IMR-90 (cell line): ENCODE results near the gene BCL7A. TPM values are rescaled to one million over a fixed set of nuclear protein-coding genes. Genes with fewer than 3 reads are reported as not detected.
A peak's percentile ranks its signal among the peaks of the same experiment; 100 is the strongest.

Experiments
- ATAC-seq: fragments of 200-7000 bp; cut with Tn5 transposase; 2 replicates; pipeline ENCODE4 v1.9.1; 2020; ENCODE audit warnings: low read depth, mild to moderate bottlenecking, moderate library complexity
- BruUV-seq: library from RNA; stranded (reverse); fragments of 400-500 nt; replicated peaks from 2 replicates; lab custom pipeline; 2021; lab: Mats Ljungman, UMichigan
- CTCF ChIA-PET: fragments of 300-600 bp; formaldehyde crosslinking; extraction: SDS; loops from one replicate; lab custom pipeline; 2021; ENCODE audit warnings: antibody characterized with exemption; lab: Yijun Ruan, JAX
- POLR2A ChIA-PET: fragments of 300-600 bp; sonication (Branson Sonifier 250); formaldehyde crosslinking; loops from one replicate; lab custom pipeline; 2022; ENCODE audit warnings: antibody characterized with exemption; ENCODE audit not compliant: unreplicated experiment; lab: Charles Lee
- DNase-seq: peaks from one replicate; pipeline ENCODE4 v3.0.0; 2013
- H2AFZ ChIP-seq: replicated peaks from 2 replicates; pipeline ENCODE3; 2013; ENCODE audit warnings: low read length, mild to moderate bottlenecking; ENCODE audit not compliant: poor library complexity
- H2AK5ac ChIP-seq: 2 replicates; pipeline ENCODE4 v1.6.1; 2013; ENCODE audit warnings: low read depth, low read length, inconsistent platforms
- H2AK9ac ChIP-seq: replicated peaks from 2 replicates; pipeline ENCODE3; 2013; ENCODE audit warnings: mild to moderate bottlenecking, low read depth, low read length, moderate library complexity; ENCODE audit not compliant: poor library complexity
- H2BK120ac ChIP-seq: 2 replicates; pipeline ENCODE4 v1.6.1; 2013; ENCODE audit warnings: low read depth, low read length, inconsistent platforms
- H2BK15ac ChIP-seq: 3 replicates; pipeline ENCODE4 v1.6.1; 2013; ENCODE audit warnings: low read depth, low read length, inconsistent platforms
- H2BK20ac ChIP-seq: 2 replicates; pipeline ENCODE4 v1.6.1; 2013; ENCODE audit warnings: low read depth, mild to moderate bottlenecking, inconsistent platforms, low read length, moderate library complexity
- H2BK5ac ChIP-seq: 2 replicates; pipeline ENCODE4 v1.6.1; 2013; ENCODE audit warnings: mild to moderate bottlenecking, low read depth, low read length, inconsistent platforms; ENCODE audit not compliant: poor library complexity, severe bottlenecking
- H3K14ac ChIP-seq: replicated peaks from 2 replicates; pipeline ENCODE4 v1.6.1; 2013; ENCODE audit warnings: low read depth, low read length, inconsistent platforms
- H3K18ac ChIP-seq: 2 replicates; pipeline ENCODE4 v1.6.1; 2013; ENCODE audit warnings: low read depth, low read length, control low read depth
- H3K23ac ChIP-seq: 2 replicates; pipeline ENCODE4 v1.6.1; 2013; ENCODE audit warnings: low read depth, low read length, inconsistent platforms
- H3K27ac ChIP-seq: 2 replicates; pipeline ENCODE4 v1.5.1; 2013; ENCODE audit warnings: mild to moderate bottlenecking, control low read depth, low read length; ENCODE audit not compliant: insufficient read depth
- H3K27me3 ChIP-seq: 2 replicates; pipeline ENCODE4 v1.6.1; 2013; ENCODE audit warnings: low read length; ENCODE audit not compliant: control insufficient read depth, insufficient read depth
- H3K36me3 ChIP-seq: 2 replicates; pipeline ENCODE4 v1.6.1; 2013; ENCODE audit warnings: low read length, mixed read lengths; ENCODE audit not compliant: control insufficient read depth, insufficient read depth
- H3K4ac ChIP-seq: 2 replicates; pipeline ENCODE4 v1.6.1; 2013; ENCODE audit warnings: low read depth, low read length, inconsistent platforms
- H3K4me1 ChIP-seq: 2 replicates; pipeline ENCODE4 v1.6.1; 2013; ENCODE audit warnings: low read length, mixed read lengths; ENCODE audit not compliant: control insufficient read depth, insufficient read depth
- H3K4me2 ChIP-seq: 2 replicates; pipeline ENCODE4 v1.6.1; 2013; ENCODE audit warnings: low read depth, mild to moderate bottlenecking, control low read depth, low read length, moderate library complexity
- H3K4me3 ChIP-seq: 2 replicates; pipeline ENCODE4 v1.5.1; 2013; ENCODE audit warnings: low read depth, mild to moderate bottlenecking, control low read depth, low read length, moderate library complexity; ENCODE audit not compliant: insufficient read depth
- H3K56ac ChIP-seq: 2 replicates; pipeline ENCODE4 v1.6.1; 2013; ENCODE audit warnings: low read length, inconsistent platforms; ENCODE audit not compliant: insufficient read depth; ENCODE audit errors: extremely low read depth
- H3K79me1 ChIP-seq, 2 experiments: 2 replicates each; pipeline ENCODE4 v1.6.1; 2013; ENCODE audit warnings: low read length in 2 of 2, inconsistent platforms in 1 of 2, low read depth in 1 of 2
- H3K9ac ChIP-seq: 2 replicates; pipeline ENCODE4 v1.6.1; 2013; ENCODE audit warnings: low read depth, low read length, control low read depth
- H3K9me1 ChIP-seq: 2 replicates; pipeline ENCODE4 v1.6.1; 2013; ENCODE audit warnings: low read length, inconsistent platforms; ENCODE audit not compliant: insufficient read depth
- H3K9me3 ChIP-seq: 2 replicates; pipeline ENCODE4 v1.6.1; 2013; ENCODE audit warnings: low read length; ENCODE audit not compliant: control insufficient read depth, insufficient read depth
- H4K20me1 ChIP-seq: 2 replicates; pipeline ENCODE4 v1.6.1; 2013; ENCODE audit warnings: low read length, inconsistent platforms; ENCODE audit not compliant: insufficient read depth
- H4K5ac ChIP-seq: 2 replicates; pipeline ENCODE4 v1.6.1; 2013; ENCODE audit warnings: mild to moderate bottlenecking, low read depth, low read length, control low read depth
- H4K8ac ChIP-seq, 2 experiments: 2 replicates each; pipeline ENCODE4 v1.6.1; 2013; ENCODE audit warnings: low read depth in 2 of 2, low read length in 2 of 2, control low read depth in 1 of 2, inconsistent platforms in 1 of 2
- H4K91ac ChIP-seq: 2 replicates; pipeline ENCODE4 v1.6.1; 2013; ENCODE audit warnings: low read depth, low read length, inconsistent platforms; ENCODE audit not compliant: insufficient read depth
- BHLHE40 ChIP-seq: fragments of 150-350 bp; IDR thresholded peaks from 2 replicates; pipeline ENCODE4 v1.6.1; 2016; ENCODE audit warnings: mild to moderate bottlenecking, low read depth, low read length
- CEBPB ChIP-seq: IDR thresholded peaks from 2 replicates; pipeline ENCODE4 v1.6.1; 2012; ENCODE audit warnings: low read depth, low read length, improper control_type of control experiment
- MAFK ChIP-seq: IDR thresholded peaks from 2 replicates; pipeline ENCODE4 v1.6.1; 2012; ENCODE audit warnings: low read depth, low read length, improper control_type of control experiment
- MXI1 ChIP-seq: IDR thresholded peaks from 2 replicates; pipeline ENCODE4 v1.6.1; 2012; ENCODE audit warnings: low read depth, mild to moderate bottlenecking, low read length, moderate library complexity, borderline replicate concordance
- RAD21 ChIP-seq: IDR thresholded peaks from 2 replicates; pipeline ENCODE4 v1.6.1; 2012; ENCODE audit warnings: low read length, improper control_type of control experiment
- RCOR1 ChIP-seq: IDR thresholded peaks from 2 replicates; pipeline ENCODE4 v1.6.1; 2012; ENCODE audit warnings: mild to moderate bottlenecking, low read length, improper control_type of control experiment; ENCODE audit not compliant: insufficient replicate concordance
- RFX5 ChIP-seq: IDR thresholded peaks from 2 replicates; pipeline ENCODE4 v1.8.0; 2012; ENCODE audit warnings: low read depth, mild to moderate bottlenecking, low read length, moderate library complexity
- SMC3 ChIP-seq: fragments of 150-350 bp; IDR thresholded peaks from 2 replicates; pipeline ENCODE4 v1.6.1; 2016; ENCODE audit warnings: low read depth, mild to moderate bottlenecking, antibody characterized with exemption, low read length, moderate library complexity
- WGBS, 2 experiments: methylation state at CpG; one replicate each; pipeline versions ENCODE4 v1.1.5 to v1.1.7; 2013; ENCODE audit warnings: missing lambda C conversion rate in 2 of 2; ENCODE audit not compliant: insufficient read length in 1 of 2; ENCODE audit errors: extremely low coverage in 2 of 2; 5-methylcytosine and 5-hydroxymethylcytosine counted together
- dilution Hi-C: fragments of 300-500 bp; cut with HindIII; formaldehyde crosslinking; loops from one replicate; pipeline ENCODE4 v1.14.3; 2018; ENCODE audit warnings: low sequenced_read_pairs; ENCODE audit not compliant: unreplicated experiment
- in situ Hi-C: fragments of 300-500 bp; cut with MboI; formaldehyde crosslinking; loops from 3 replicates; pipeline ENCODE4 v1.14.3; 2019; ENCODE audit warnings: low sequenced_read_pairs, inconsistent platforms, mixed read lengths
- intact Hi-C: fragments of 100-400 bp; cut with micrococcal nuclease; formaldehyde crosslinking; loops from 2 replicates; pipeline ENCODE4 v1.10.0; 2022
- polyA plus RNA-seq, 3 experiments: library from polyadenylated mRNA; depleted of rRNA; stranded (reverse); fragments of >200 nt; gene quantifications; 2 replicates each; pipeline ENCODE4 v1.2.3, GENCODE V29; 2012; ENCODE audit warnings: low replicate concordance in 1 of 3
- total RNA-seq: library from RNA; depleted of rRNA; stranded (reverse); fragments of >200 nt; gene quantifications from 2 replicates; pipeline ENCODE4 v1.2.3, GENCODE V29; 2012
- TF ChIP-seq, protein P1 (sequence below): fragments of 150-350 bp; IDR thresholded peaks from 2 replicates; pipeline ENCODE4 v1.6.1; 2017; ENCODE audit warnings: mild to moderate bottlenecking, antibody characterized with exemption, low read length, low read depth
- TF ChIP-seq, protein P2 (sequence below): conservative IDR thresholded peaks from 2 replicates; pipeline ENCODE4 v1.5.1; 2012; ENCODE audit warnings: mild to moderate bottlenecking, low read depth, low read length, improper control_type of control experiment

BCL7A gene
- total and polyA plus RNA-seq, 2 of the 4 experiments (the other 2 are of a cell fraction) = 5.6 to 7.9 TPM

DNA sequence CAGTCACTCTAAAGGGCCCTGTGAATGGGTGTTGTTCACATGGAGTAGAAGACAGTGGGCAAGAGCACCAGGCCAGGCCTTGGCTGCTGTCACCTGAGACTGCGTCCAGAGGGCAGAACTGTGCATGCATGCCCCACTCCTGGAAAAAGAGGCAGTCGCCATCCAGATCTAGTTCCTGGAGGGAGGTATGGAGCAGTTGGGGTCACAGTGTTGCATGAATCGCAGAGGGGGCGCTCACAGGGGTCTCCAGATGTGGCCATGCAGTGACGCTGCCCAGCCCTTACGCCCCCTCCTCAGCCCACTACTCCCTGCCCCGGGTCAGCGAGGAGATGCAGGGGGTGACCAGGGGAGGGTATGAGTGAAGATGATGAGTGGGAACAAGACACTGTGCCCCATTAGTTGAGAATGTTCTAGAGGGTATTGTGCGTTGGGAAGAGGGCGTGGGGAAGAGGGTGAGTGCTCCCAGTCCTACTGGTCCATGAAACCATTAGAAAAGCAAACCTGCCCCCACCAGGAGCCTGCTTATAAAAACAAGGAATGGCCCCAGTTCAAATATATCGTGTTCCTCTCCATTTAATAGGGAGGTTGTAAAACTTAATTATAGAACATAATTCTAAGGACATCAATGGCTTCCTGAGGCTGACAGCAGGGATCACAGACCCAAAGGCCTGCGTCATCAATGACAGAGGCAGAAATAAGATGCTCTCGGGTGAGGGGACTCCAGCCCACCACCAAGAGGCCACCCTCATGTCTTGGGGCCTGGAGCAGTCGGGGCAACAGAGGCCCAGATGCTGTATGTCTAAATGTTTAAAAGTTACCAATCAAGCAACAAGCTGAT is 32.2 kb upstream of the BCL7A start (continued):
- TF ChIP-seq BHLHE40 = no peak
- no peak for TF ChIP-seq RAD21

DNA sequence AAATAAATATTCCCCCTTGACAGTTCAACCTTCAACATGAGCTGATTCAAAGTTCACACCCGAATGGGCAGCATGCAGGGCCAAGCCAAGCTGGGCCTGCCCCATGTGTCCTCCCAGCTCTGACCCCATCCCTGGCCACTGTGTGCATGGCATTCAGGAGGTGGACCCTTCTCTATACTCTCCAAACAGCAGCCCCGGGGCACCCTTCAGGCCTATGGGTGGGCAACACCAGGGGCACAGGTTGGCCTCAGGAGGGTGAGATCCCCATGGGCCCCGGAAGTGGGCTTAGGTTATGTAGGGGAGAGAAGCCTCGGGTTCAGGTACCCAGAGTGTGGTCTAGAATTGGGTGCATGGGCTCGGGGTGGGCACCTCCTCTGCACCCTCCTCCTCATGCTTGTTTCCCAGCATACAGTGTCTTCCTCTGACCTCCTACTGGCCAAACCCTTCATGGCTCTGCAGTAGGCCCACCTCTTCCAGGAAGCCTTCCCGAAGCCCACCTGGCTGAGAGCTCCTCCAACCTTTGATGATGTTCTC is 31.5 kb upstream of the BCL7A start:
- Histone ChIP-seq H4K91ac (no peak overlapping the region), H3K36me3 (no peaks in the 10 kb centered on the region), H4K8ac (peak overlapping the region in 1 of 2 experiments; percentile 55; a peak in 1 of 4 replicates), H2BK20ac (peak overlapping the region; percentile 35; the same call in 1 of the 2 replicates), H3K23ac (peak overlapping the region; percentile 0; the same call in 1 of the 2 replicates), H2BK15ac (peak overlapping the region; percentile 76; the same call in 1 of the 3 replicates), H3K9me1 (peaks cover 4% of the 10 kb centered on the region; the same call in 1 of the 2 replicates), H2AFZ (no peak overlapping the region), H4K5ac (no peak overlapping the region), H3K4me1 (peaks cover 10% of the 10 kb centered on the region), H4K20me1 (no peaks in the 10 kb centered on the region), H2BK5ac (no peak overlapping the region), H2AK5ac (peak overlapping the region; percentile 94), H3K14ac (peak overlapping the region; percentile 76), H3K27ac (no peak overlapping the region), H3K56ac (no peak overlapping the region), H3K18ac (no peak overlapping the region), H3K4me3 (no peak overlapping the region), H3K4ac (peak overlapping the region; percentile 78), H3K9ac (no peak overlapping the region), H3K4me2 (no peak overlapping the region), H3K27me3 (no peaks in the 10 kb centered on the region), H3K9me3 (no peaks in the 10 kb centered on the region), H2BK120ac (peak overlapping the region; percentile 94), H2AK9ac (peak overlapping the region; percentile 1), H3K79me1 (no peaks in the 10 kb centered on the region)
- dilution Hi-C loops = no loop called here
- ChIA-PET POLR2A (no interaction called here), CTCF (interaction anchor here (0.6 kb wide), 1 partner anchor 12 kb away, joined by 5 read pairs; no protein-coding TSS in a partner anchor)
- no peak for ATAC-seq
- WGBS, 2 experiments = 100% methylated on average over 2 of the region's 6 CpGs; no CpG with 5 or more reads in 1 of the 2 experiments
- in situ Hi-C loops = no loop called here
- no peak for DNase-seq
- no TSS peak for BruUV-seq
- intact Hi-C loops = no loop called here
- TF ChIP-seq MAFK (no peak), CEBPB (no peak), BHLHE40 (no peak), SMC3 (no peak), RFX5 (no peak), MXI1 (no peak), RAD21 (no peak), RCOR1 (no peak)
- TF ChIP-seq, protein P1, sequence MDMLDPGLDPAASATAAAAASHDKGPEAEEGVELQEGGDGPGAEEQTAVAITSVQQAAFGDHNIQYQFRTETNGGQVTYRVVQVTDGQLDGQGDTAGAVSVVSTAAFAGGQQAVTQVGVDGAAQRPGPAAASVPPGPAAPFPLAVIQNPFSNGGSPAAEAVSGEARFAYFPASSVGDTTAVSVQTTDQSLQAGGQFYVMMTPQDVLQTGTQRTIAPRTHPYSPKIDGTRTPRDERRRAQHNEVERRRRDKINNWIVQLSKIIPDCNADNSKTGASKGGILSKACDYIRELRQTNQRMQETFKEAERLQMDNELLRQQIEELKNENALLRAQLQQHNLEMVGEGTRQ = no peak
- TF ChIP-seq, protein P2, sequence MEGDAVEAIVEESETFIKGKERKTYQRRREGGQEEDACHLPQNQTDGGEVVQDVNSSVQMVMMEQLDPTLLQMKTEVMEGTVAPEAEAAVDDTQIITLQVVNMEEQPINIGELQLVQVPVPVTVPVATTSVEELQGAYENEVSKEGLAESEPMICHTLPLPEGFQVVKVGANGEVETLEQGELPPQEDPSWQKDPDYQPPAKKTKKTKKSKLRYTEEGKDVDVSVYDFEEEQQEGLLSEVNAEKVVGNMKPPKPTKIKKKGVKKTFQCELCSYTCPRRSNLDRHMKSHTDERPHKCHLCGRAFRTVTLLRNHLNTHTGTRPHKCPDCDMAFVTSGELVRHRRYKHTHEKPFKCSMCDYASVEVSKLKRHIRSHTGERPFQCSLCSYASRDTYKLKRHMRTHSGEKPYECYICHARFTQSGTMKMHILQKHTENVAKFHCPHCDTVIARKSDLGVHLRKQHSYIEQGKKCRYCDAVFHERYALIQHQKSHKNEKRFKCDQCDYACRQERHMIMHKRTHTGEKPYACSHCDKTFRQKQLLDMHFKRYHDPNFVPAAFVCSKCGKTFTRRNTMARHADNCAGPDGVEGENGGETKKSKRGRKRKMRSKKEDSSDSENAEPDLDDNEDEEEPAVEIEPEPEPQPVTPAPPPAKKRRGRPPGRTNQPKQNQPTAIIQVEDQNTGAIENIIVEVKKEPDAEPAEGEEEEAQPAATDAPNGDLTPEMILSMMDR = no peak
